HEK293 (cell line): ENCODE results near the gene DYDC1.

Source experiments
- CTCF ChIA-PET: fragments of 350-600 bp; formaldehyde crosslinking; extraction: SDS; loops from one replicate; lab custom pipeline; 2021; ENCODE audit warnings: antibody characterized with exemption; lab: Yijun Ruan, JAX
- POLR2A ChIA-PET: fragments of 300-600 bp; formaldehyde crosslinking; extraction: SDS; loops from one replicate; lab custom pipeline; 2020; ENCODE audit warnings: antibody characterized with exemption, inconsistent platforms; lab: Yijun Ruan, JAX
- H3K27ac ChIP-seq: fragments of 200-500 bp; sonication (Bioruptor generic); 2 replicates; pipeline ENCODE4 v1.5.1; 2014; ENCODE audit warnings: low read depth, low read length, control low read depth, inconsistent platforms; ENCODE audit errors: extremely low read depth
- H3K36me3 ChIP-seq, 2 experiments: fragments of 200-500 bp in 1 of 2; sonication (Bioruptor generic) in 1 of 2; 1 replicate in 1 of 2; 2 replicates in 1 of 2; pipeline ENCODE4 v1.5.1; 2014 to 2017; ENCODE audit warnings: inconsistent platforms in 2 of 2, low read length in 2 of 2; ENCODE audit not compliant: control insufficient read depth in 2 of 2, insufficient read depth in 1 of 2
- H3K4me1 ChIP-seq: fragments of 200-500 bp; sonication (Bioruptor generic); 2 replicates; pipeline ENCODE4 v1.5.1; 2014; ENCODE audit warnings: mild to moderate bottlenecking, low read length, inconsistent platforms; ENCODE audit not compliant: control insufficient read depth, insufficient read depth
- H3K4me3 ChIP-seq: 2 replicates; pipeline ENCODE4 v1.5.1; 2011; ENCODE audit warnings: low read depth, mild to moderate bottlenecking, control low read depth, low read length, moderate library complexity
- H3K9me3 ChIP-seq: fragments of 200-500 bp; sonication (Bioruptor generic); 2 replicates; pipeline ENCODE4 v1.5.1; 2014; ENCODE audit warnings: low read depth, low read length, inconsistent platforms; ENCODE audit not compliant: control insufficient read depth, insufficient read depth
- BCL11A ChIP-seq: fragments of 450-650 bp; formaldehyde crosslinking; IDR thresholded peaks from 2 replicates; pipeline ENCODE4 v1.5.1; 2016; ENCODE audit warnings: low read depth, missing biosample characterization, missing genetic modification characterization
- KLF1 ChIP-seq: fragments of 450-650 bp; formaldehyde crosslinking; IDR thresholded peaks from 2 replicates; pipeline ENCODE4 v1.5.1; 2016; ENCODE audit warnings: missing biosample characterization, missing genetic modification characterization
- KLF17 ChIP-seq: fragments of 450-650 bp; formaldehyde crosslinking; IDR thresholded peaks from 2 replicates; pipeline ENCODE4 v1.5.1; 2016; ENCODE audit warnings: missing biosample characterization, missing genetic modification characterization
- MEIS1 ChIP-seq: sonication (generic); formaldehyde crosslinking; IDR thresholded peaks from 2 replicates; pipeline ENCODE4 v1.8.1; 2022; ENCODE audit warnings: missing genetic modification reagents, mild to moderate bottlenecking, borderline replicate concordance
- RBAK ChIP-seq: fragments of 450-650 bp; formaldehyde crosslinking; IDR thresholded peaks from 2 replicates; pipeline ENCODE4 v1.5.1; 2016; ENCODE audit warnings: missing biosample characterization, missing genetic modification characterization
- SCRT2 ChIP-seq: fragments of 450-650 bp; formaldehyde crosslinking; IDR thresholded peaks from 2 replicates; pipeline ENCODE4 v1.5.1; 2016; ENCODE audit warnings: missing biosample characterization, missing genetic modification characterization
- SETDB1 ChIP-seq: IDR thresholded peaks from one replicate; pipeline ENCODE4 v1.6.1; 2017; ENCODE audit warnings: mild to moderate bottlenecking, low read length, moderate library complexity, mixed read lengths; ENCODE audit not compliant: insufficient read length
- SP3 ChIP-seq: fragments of 450-650 bp; formaldehyde crosslinking; IDR thresholded peaks from 2 replicates; pipeline ENCODE4 v1.5.1; 2016; ENCODE audit warnings: missing biosample characterization, missing genetic modification characterization
- ZBTB6 ChIP-seq: fragments of 450-650 bp; formaldehyde crosslinking; IDR thresholded peaks from 2 replicates; pipeline ENCODE4 v1.5.1; 2017; ENCODE audit warnings: missing biosample characterization, missing genetic modification characterization
- ZEB2 ChIP-seq: fragments of 450-650 bp; formaldehyde crosslinking; IDR thresholded peaks from 2 replicates; pipeline ENCODE4 v1.5.1; 2016; ENCODE audit warnings: missing biosample characterization, missing genetic modification characterization
- ZNF148 ChIP-seq: fragments of 450-650 bp; formaldehyde crosslinking; IDR thresholded peaks from 2 replicates; pipeline ENCODE4 v1.5.0; 2017; ENCODE audit warnings: missing biosample characterization, missing genetic modification characterization, borderline replicate concordance
- ZNF239 ChIP-seq: fragments of 450-650 bp; formaldehyde crosslinking; IDR thresholded peaks from 2 replicates; pipeline ENCODE4 v1.5.1; 2016; ENCODE audit warnings: missing biosample characterization, missing genetic modification characterization
- ZNF280C ChIP-seq: fragments of 450-650 bp; formaldehyde crosslinking; IDR thresholded peaks from 2 replicates; pipeline ENCODE4 v1.5.1; 2016; ENCODE audit warnings: missing biosample characterization, missing genetic modification characterization
- ZNF302 ChIP-seq: fragments of 450-650 bp; formaldehyde crosslinking; IDR thresholded peaks from 2 replicates; pipeline ENCODE4 v1.5.1; 2016; ENCODE audit warnings: missing biosample characterization, missing genetic modification characterization, low read depth
- ZNF311 ChIP-seq: fragments of 450-650 bp; formaldehyde crosslinking; IDR thresholded peaks from 2 replicates; pipeline ENCODE4 v1.5.1; 2017; ENCODE audit warnings: missing biosample characterization, missing genetic modification characterization, borderline replicate concordance
- ZNF354C ChIP-seq: fragments of 450-650 bp; formaldehyde crosslinking; IDR thresholded peaks from 2 replicates; pipeline ENCODE4 v1.5.1; 2016; ENCODE audit warnings: missing biosample characterization, missing genetic modification characterization, low read depth, borderline replicate concordance
- ZNF501 ChIP-seq: fragments of 450-650 bp; formaldehyde crosslinking; IDR thresholded peaks from 2 replicates; pipeline ENCODE4 v1.5.1; 2016; ENCODE audit warnings: missing biosample characterization, missing genetic modification characterization
- ZNF549 ChIP-seq: fragments of 450-650 bp; IDR thresholded peaks from 2 replicates; pipeline ENCODE4 v1.5.1; 2018; ENCODE audit warnings: missing biosample characterization, missing genetic modification characterization, mild to moderate bottlenecking, inconsistent platforms, moderate library complexity
- ZNF560 ChIP-seq: fragments of 450-650 bp; formaldehyde crosslinking; IDR thresholded peaks from 2 replicates; pipeline ENCODE4 v1.5.1; 2017; ENCODE audit warnings: missing biosample characterization, missing genetic modification characterization, borderline replicate concordance
- ZNF670 ChIP-seq: fragments of 450-650 bp; formaldehyde crosslinking; IDR thresholded peaks from 2 replicates; pipeline ENCODE4 v1.5.1; 2016; ENCODE audit warnings: missing biosample characterization, missing genetic modification characterization, low read depth
- ZNF76 ChIP-seq: fragments of 450-650 bp; formaldehyde crosslinking; IDR thresholded peaks from 2 replicates; pipeline ENCODE4; 2016; ENCODE audit warnings: low read depth, missing biosample characterization, missing genetic modification characterization, borderline replicate concordance
- ZNF768 ChIP-seq: fragments of 450-650 bp; formaldehyde crosslinking; IDR thresholded peaks from 2 replicates; pipeline ENCODE4 v1.5.1; 2018; ENCODE audit warnings: missing biosample characterization, mild to moderate bottlenecking, missing genetic modification characterization
- ZNF777 ChIP-seq: fragments of 450-650 bp; formaldehyde crosslinking; IDR thresholded peaks from 2 replicates; pipeline ENCODE4 v1.5.1; 2017; ENCODE audit warnings: missing biosample characterization, missing genetic modification characterization, borderline replicate concordance
- ZNF830 ChIP-seq: fragments of 450-650 bp; IDR thresholded peaks from 2 replicates; pipeline ENCODE4 v1.5.0; 2018; ENCODE audit warnings: missing biosample characterization, missing genetic modification characterization, low read depth, mild to moderate bottlenecking, moderate library complexity
- ZNF843 ChIP-seq: fragments of 450-650 bp; formaldehyde crosslinking; IDR thresholded peaks from 2 replicates; pipeline ENCODE4 v1.5.1; 2016; ENCODE audit warnings: missing biosample characterization, missing genetic modification characterization
- ZSCAN16 ChIP-seq: fragments of 450-650 bp; formaldehyde crosslinking; IDR thresholded peaks from 2 replicates; pipeline ENCODE4 v1.5.1; 2016; ENCODE audit warnings: missing biosample characterization, missing genetic modification characterization

Gene DYDC1

GRCh38 chr10:80373502-80373901, 16.9 kb upstream of the DYDC1 start:
- CTCF ChIA-PET, result no interaction called here
- no peaks in the 10 kb centered on the region for H3K4me1 ChIP-seq
- POLR2A ChIA-PET, result no interaction called here
- no peaks in the 10 kb centered on the region for H3K36me3 ChIP-seq
- H3K9me3 ChIP-seq, result no peaks in the 10 kb centered on the region
- no peak overlapping the region for H3K4me3 ChIP-seq
- TF ChIP-seq ZNF354C (tag by site-specific recombination), result no peak
- no peak for TF ChIP-seq ZNF239
- no peak for TF ChIP-seq ZEB2 (tag by site-specific recombination)
- TF ChIP-seq ZNF549 (tag by site-specific recombination), result no peak
- no peak for TF ChIP-seq SCRT2 (tag by site-specific recombination)
- no peak for TF ChIP-seq BCL11A (tag by site-specific recombination)
- TF ChIP-seq ZNF670 (tag by site-specific recombination), result no peak
- H3K27ac ChIP-seq, result no peak overlapping the region

- H3K27ac ChIP-seq, result no peak overlapping the region
- H3K36me3 ChIP-seq, result no peaks in the 10 kb centered on the region
- no peaks in the 10 kb centered on the region for H3K9me3 ChIP-seq
- ChIA-PET CTCF (no interaction called here), POLR2A (no interaction called here)
- H3K4me1 ChIP-seq, result no peaks in the 10 kb centered on the region
- no peak for TF ChIP-seq ZNF501 (tag by site-specific recombination)
- TF ChIP-seq ZNF311 (tag by site-specific recombination), result no peak
- TF ChIP-seq KLF17 (tag by site-specific recombination), result no peak
- no peak for TF ChIP-seq ZBTB6 (tag by site-specific recombination)
- TF ChIP-seq SP3 (tag by site-specific recombination), result no peak
- no peak for TF ChIP-seq ZNF560 (tag by site-specific recombination)
- TF ChIP-seq ZNF76 (tag by site-specific recombination), result no peak
- no peak for TF ChIP-seq MEIS1
- TF ChIP-seq ZNF302 (tag by site-specific recombination), result no peak
- TF ChIP-seq ZNF830 (tag by site-specific recombination), result no peak
- TF ChIP-seq ZNF768 (tag by site-specific recombination), result no peak
- TF ChIP-seq RBAK (tag by site-specific recombination), result no peak
- TF ChIP-seq ZNF843 (tag by site-specific recombination), result no peak
- TF ChIP-seq ZNF670 (tag by site-specific recombination), result no peak
- no peak for TF ChIP-seq ZNF148
- TF ChIP-seq SETDB1, result no peak
- no peak for TF ChIP-seq ZSCAN16 (tag by site-specific recombination)
- TF ChIP-seq ZNF280C (tag by site-specific recombination), result no peak
- TF ChIP-seq ZNF777, result no peak
- TF ChIP-seq KLF1 (tag by site-specific recombination), result no peak
- H3K4me3 ChIP-seq, result no peak overlapping the region
Measured at GRCh38 chr10:80372675-80373074, 16.1 kb upstream of the DYDC1 start.
